Kidney (tissue), 14 donors: Measurements from ENCODE around the gene CCDC57. TPM values are rescaled to one million over a fixed set of nuclear protein-coding genes. Genes with fewer than 3 reads are reported as not detected.
A peak's percentile ranks its signal among the peaks of the same experiment; 100 is the strongest.
"Not testable (repeated sequence)": the region's sequence is repeated elsewhere in the genome, so short reads cannot be mapped to it uniquely, and the experiment has no call there.

Source experiments
- DNase-seq, 5 donors: peaks; one replicate each; pipeline ENCODE4 v3.0.0-alpha.2; 2013 to 2020
- FAIRE-seq: peaks from 2 replicates; lab custom pipeline; 2012; peaks lifted over from hg19 to GRCh38; lab: Jason Lieb, UNC
- H3K27ac ChIP-seq, 2 donors: one replicate each; pipeline ENCODE4 v1.7.0; 2013; ENCODE audit warnings: low read depth in 2 of 2, low read length in 2 of 2, inconsistent platforms in 1 of 2
- H3K27me3 ChIP-seq: one replicate; pipeline ENCODE4 v1.7.1; 2013; ENCODE audit warnings: low read length, inconsistent platforms; ENCODE audit not compliant: control insufficient read depth, insufficient read depth
- H3K36me3 ChIP-seq, 3 donors: one replicate each; pipeline versions ENCODE4 v1.7.0 to v1.7.1; 2013; ENCODE audit warnings: low read length in 3 of 3, control low read depth in 1 of 3, inconsistent platforms in 1 of 3; ENCODE audit not compliant: insufficient read depth in 3 of 3, control insufficient read depth in 2 of 3
- H3K4me1 ChIP-seq, 3 donors: one replicate each; pipeline versions ENCODE4 v1.7.0 to v1.7.1; 2013; ENCODE audit warnings: low read length in 3 of 3, inconsistent platforms in 1 of 3, low read depth in 1 of 3; ENCODE audit not compliant: control insufficient read depth in 2 of 3, insufficient read depth in 2 of 3
- H3K4me3 ChIP-seq, 3 donors: one replicate each; pipeline versions ENCODE4 v1.7.0 to v1.8.1; 2013; ENCODE audit warnings: low read length in 3 of 3, control low read depth in 1 of 3, inconsistent platforms in 1 of 3
- H3K9ac ChIP-seq, 3 donors: one replicate each; pipeline versions ENCODE4 v1.7.0 to v1.7.1; 2013; ENCODE audit warnings: low read length in 3 of 3, control low read depth in 1 of 3, inconsistent platforms in 1 of 3
- H3K9me3 ChIP-seq, 3 donors: one replicate each; pipeline versions ENCODE4 v1.7.0 to v1.7.1; 2013; ENCODE audit warnings: low read length in 3 of 3, control low read depth in 1 of 3, inconsistent platforms in 1 of 3; ENCODE audit not compliant: control insufficient read depth in 2 of 3, insufficient read depth in 1 of 3
- CTCF ChIP-seq: IDR thresholded peaks from 3 replicates; pipeline ENCODE4 v1.5.1; 2012; ENCODE audit warnings: mild to moderate bottlenecking, moderate library complexity, borderline replicate concordance; ENCODE audit not compliant: insufficient read depth; ENCODE audit errors: extremely low read depth
- intact Hi-C: fragments of 100-400 bp; cut with DNase I; formaldehyde crosslinking; loops from one replicate; pipeline ENCODE4 v1.11.1; 2022
- polyA plus RNA-seq: library from polyadenylated mRNA; stranded (reverse); fragments of 350-450 nt; fragmentation: Illumina TruSeq; extraction: RNeasy Lipid Tissue Mini Kit (QIAGEN cat#74804); gene quantifications from one replicate; pipeline ENCODE4 v1.2.3, GENCODE V29; 2014; ENCODE audit warnings: low read depth, low replicate concordance; ENCODE audit not compliant: insufficient read depth
- total RNA-seq: library from RNA; stranded (reverse); fragmentation: NEBNext Ultra II Directional; extraction: Animal tissue kit (Norgen Biotek cat#: 25700); gene quantifications from one replicate; pipeline ENCODE4 v1.2.1, GENCODE V29; 2021
- donor health status: control.
- donor health status: control.
- donor health status: control.
- donor health status: control.
- donor health status: control.
- donor health status: DM: yes; HTN: yes; CAD: no.
- donor health status: Normal renal cell carcinoma (clear cell type).

The CCDC57 gene
- total and polyA plus RNA-seq, 2 donors from 2014 or later = 46.7 to 79.4 TPM

- FAIRE-seq (no peak), DNase-seq (peak in 2 of 5 donors; percentile 72 to 76)
- H3K27me3 ChIP-seq = no peaks in the 10 kb centered on the region
- H3K4me1 ChIP-seq = peaks cover 0 to 31% (median 5%) of the 10 kb centered on the region in 3 donors
- no peak for TF ChIP-seq CTCF
- H3K9ac ChIP-seq = no peak overlapping the region
- intact Hi-C loops = no loop called here
- no peaks in the 10 kb centered on the region for H3K36me3 ChIP-seq
- no peaks in the 10 kb centered on the region for H3K9me3 ChIP-seq
- H3K4me3 ChIP-seq = no peak overlapping the region
- H3K27ac ChIP-seq = peak overlapping the region; percentile 90 to 94
These were observed 2.7 kb upstream of the CCDC57 start for GRCh38 chr17:82215095-82215971.

GRCh38 chr17:82214012-82214628 is 1.5 kb upstream of the CCDC57 start:
- no peak overlapping the region for H3K27ac ChIP-seq
- H3K9me3 ChIP-seq = no peaks in the 10 kb centered on the region
- no peaks in the 10 kb centered on the region for H3K36me3 ChIP-seq
- peak in 2 of 5 donors; percentile 48 to 70 for DNase-seq
- H3K4me1 ChIP-seq = peaks cover 0 to 31% (median 5%) of the 10 kb centered on the region in 3 donors
- H3K27me3 ChIP-seq = no peaks in the 10 kb centered on the region
- intact Hi-C loops = no loop called here
- TF ChIP-seq CTCF = no peak
- H3K9ac ChIP-seq = no peak overlapping the region
- FAIRE-seq = no peak
- no peak overlapping the region for H3K4me3 ChIP-seq

DNA sequence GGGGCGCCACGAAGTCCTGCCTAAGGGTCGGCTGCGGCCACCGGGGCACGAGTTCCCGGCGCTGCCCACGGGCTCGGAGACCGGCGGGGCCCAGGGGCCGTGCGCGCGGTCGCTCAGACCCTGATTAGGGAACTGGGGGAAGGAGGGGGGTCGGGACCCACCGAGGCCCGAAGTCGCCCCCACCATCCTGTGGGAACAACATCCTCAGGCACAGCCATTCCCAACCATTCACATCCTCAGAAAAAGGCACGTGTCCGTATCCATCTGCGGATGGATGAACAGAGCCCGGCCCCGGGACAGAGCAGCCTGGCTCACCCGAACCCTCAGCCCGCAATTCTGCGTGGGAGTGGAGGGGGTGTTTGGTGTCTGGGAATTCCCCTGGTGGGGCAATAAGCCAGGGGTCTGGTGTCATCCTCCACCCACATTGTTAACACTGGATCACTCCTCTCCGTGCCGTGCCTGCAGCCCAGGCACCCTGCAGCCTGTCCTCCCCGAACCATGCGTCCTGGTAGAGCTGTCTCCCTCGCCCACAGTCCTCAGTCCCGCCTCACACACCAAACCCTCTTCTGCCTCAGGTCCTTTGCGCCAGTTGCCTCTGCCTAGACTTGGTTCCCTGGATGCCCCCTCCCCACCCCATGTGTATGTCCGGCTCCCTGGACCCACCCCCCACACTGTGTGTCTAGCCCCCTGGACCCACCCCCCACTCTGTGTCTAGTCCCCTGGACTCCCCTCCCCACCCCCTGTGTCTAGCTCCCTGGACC is 789 bp upstream of the CCDC57 start:
- Histone ChIP-seq H3K36me3 (no peaks in the 10 kb centered on the region), H3K27ac (peak overlapping the region; percentile 51 to 53), H3K27me3 (no peaks in the 10 kb centered on the region), H3K4me3 (peak overlapping the region; percentile 37 to 70 (median 39)), H3K9ac (peak overlapping the region in 2 of 3 donors; percentile 32 to 77), H3K9me3 (no peaks in the 10 kb centered on the region), H3K4me1 (peaks cover 0 to 31% (median 5%) of the 10 kb centered on the region in 3 donors)
- intact Hi-C loops = no loop called here
- DNase-seq (peak; percentile 81 to 87 (median 82)), FAIRE-seq (no peak)
- TF ChIP-seq CTCF = no peak

- H3K4me3 ChIP-seq, intact Hi-C loops, H3K9me3 ChIP-seq, H3K9ac ChIP-seq, FAIRE-seq, DNase-seq, H3K27ac ChIP-seq, H3K36me3 ChIP-seq, H3K27me3 ChIP-seq: not testable (repeated sequence)
- H3K4me1 ChIP-seq = peaks cover 0 to 16% (median 0%) of the 10 kb centered on the region in 3 donors
These were observed 2.0 kb downstream of the CCDC57 start for GRCh38 chr17:82210655-82211054.
